ENCODE measurements around the gene GPSM3.
"Not testable (repeated sequence)": the region's sequence is repeated elsewhere in the genome, so short reads cannot be mapped to it uniquely, and the experiment has no call there.

Gene GPSM3

GRCh38 chr6:32187725-32188380, 4.6 kb downstream of the GPSM3 start:
- not testable (repeated sequence) for DNase-seq (ENCODE audit: low spot score)

GRCh38 chr6:32187009-32187709, 5.3 kb downstream of the GPSM3 start:
- no peak for DNase-seq (ENCODE audit: low spot score)

GRCh38 chr6:32186151-32186840, 6.1 kb downstream of the GPSM3 start:
- not testable (repeated sequence) for DNase-seq (ENCODE audit: low spot score)

GRCh38 chr6:32185681-32186131, 6.7 kb downstream of the GPSM3 start:
- peak; percentile 47 for DNase-seq (ENCODE audit: low spot score)

GRCh38 chr6:32184084-32184640, 8.3 kb downstream of the GPSM3 start, which contains the start of gene AGER:
Gene AGER, minus strand, starts transcription at chr6:32184253. Its CDS starts 31 bp downstream, at chr6:32184222.
- no peak for DNase-seq (ENCODE audit: low spot score)

GRCh38 chr6:32183483-32184083, 8.9 kb downstream of the GPSM3 start:
- no peak for DNase-seq (ENCODE audit: low spot score)

GRCh38 chr6:32183030-32183429, 9.4 kb downstream of the GPSM3 start:
- no peak for DNase-seq (ENCODE audit: low spot score)

- no peak for DNase-seq (ENCODE audit: low spot score)
Measured at GRCh38 chr6:32182555-32182981, 9.9 kb downstream of the GPSM3 start.

- DNase-seq (ENCODE audit: low spot score), result no peak
Measured at GRCh38 chr6:32181915-32182529, 10.4 kb downstream of the GPSM3 start.

- no peak for DNase-seq (ENCODE audit: low spot score)
Measured at GRCh38 chr6:32181148-32181702, 11.2 kb downstream of the GPSM3 start.

- no peak for DNase-seq (ENCODE audit: low spot score)
Measured at GRCh38 chr6:32179766-32180405, 12.6 kb downstream of the GPSM3 start.

- no peak for DNase-seq (ENCODE audit: low spot score)
Measured at GRCh38 chr6:32178547-32179440, 13.6 kb downstream of the GPSM3 start.

GRCh38 chr6:32177788-32178546, 14.5 kb downstream of the GPSM3 start, which contains the start of gene RNF5:
Gene RNF5, plus strand, starts transcription at chr6:32178405. Its CDS starts 107 bp downstream, at chr6:32178512.
- DNase-seq (ENCODE audit: low spot score), result peak; percentile 100

GRCh38 chr6:32177183-32177787, 15.2 kb downstream of the GPSM3 start:
- peak; percentile 84 for DNase-seq (ENCODE audit: low spot score)

- no peak for DNase-seq (ENCODE audit: low spot score)
Measured at GRCh38 chr6:32176476-32177182, 15.8 kb downstream of the GPSM3 start.

- peak; percentile 96 for DNase-seq (ENCODE audit: low spot score)
Measured at GRCh38 chr6:32175711-32176475, 16.6 kb downstream of the GPSM3 start, which contains the start of gene AGPAT1. Gene AGPAT1, minus strand, starts transcription at chr6:32176084. Its CDS starts 4,588 bp downstream, at chr6:32171496.

Data from SK-N-DZ (cell line).